ENCODE data around the gene ELL2. TPM values are rescaled to one million over a fixed set of nuclear protein-coding genes. Genes with fewer than 3 reads are reported as not detected.
A peak's percentile ranks its signal among the peaks of the same experiment; 100 is the strongest.

The ELL2 gene
- total and polyA plus RNA-seq, 2 of the 13 experiments (the other 11 are each of a cell fraction or from before 2014, with no cell fraction given): 78.9 to 97.1 TPM

- TF ChIP-seq ZNF609 (CRISPR knock-in tag; IDR thresholded peaks at IDR 0.05; ENCODE audit: borderline replicate concordance): peak; percentile 69; the same call in 1 of the 2 replicates
- no peak for TF ChIP-seq ZSCAN20 (CRISPR knock-in tag; IDR thresholded peaks at IDR 0.05; ENCODE audit: borderline replicate concordance)
- TF ChIP-seq ARNTL (CRISPR knock-in tag; IDR thresholded peaks at IDR 0.05): peak; percentile 94
- TF ChIP-seq U2AF1 (optimal IDR thresholded peaks at IDR 0.05; ENCODE audit: low read depth, low read length): no peak
- peak; percentile 37; the same call in 1 of the 2 replicates for TF ChIP-seq TEF (CRISPR knock-in tag; IDR thresholded peaks at IDR 0.05)
- TF ChIP-seq ZNF580 (CRISPR knock-in tag; IDR thresholded peaks at IDR 0.05; ENCODE audit: borderline replicate concordance, low read depth): peak; percentile 94; the same call in 1 of the 2 replicates
- no peak for TF ChIP-seq CBX1 (IDR thresholded peaks at IDR 0.05; ENCODE audit: low read depth)
- TF ChIP-seq ZNF550 (CRISPR knock-in tag; IDR thresholded peaks at IDR 0.05; ENCODE audit: borderline replicate concordance): no peak
- peak; percentile 24; the same call in 1 of the 2 replicates for TF ChIP-seq RFX5 (IDR thresholded peaks at IDR 0.05; ENCODE audit: low read depth, low read length)
- no peak for TF ChIP-seq HNRNPH1 (optimal IDR thresholded peaks at IDR 0.05; ENCODE audit: low read depth, low read length)
- no peak for TF ChIP-seq ZBED4 (CRISPR knock-in tag; IDR thresholded peaks at IDR 0.05; ENCODE audit: borderline replicate concordance)
- TF ChIP-seq FOSL2 (CRISPR knock-in tag; IDR thresholded peaks at IDR 0.05): peak; percentile 89
- TF ChIP-seq SOX5 (CRISPR knock-in tag; IDR thresholded peaks at IDR 0.05; ENCODE audit: borderline replicate concordance): peak; percentile 87
- TF ChIP-seq NFE2L2 (IDR thresholded peaks at IDR 0.05; ENCODE audit: low read length): no peak
- 0 out of 2 replicates have a peak, but pooled peaks have one; percentile 23 for TF ChIP-seq ZMYM3 (CRISPR knock-in tag; IDR thresholded peaks at IDR 0.05)
- TF ChIP-seq ZNF234 (CRISPR knock-in tag; conservative IDR thresholded peaks at IDR 0.05): no peak
- no peak for TF ChIP-seq ZNF468 (CRISPR knock-in tag; IDR thresholded peaks at IDR 0.05)
- no peak for TF ChIP-seq CREB3 (CRISPR knock-in tag; IDR thresholded peaks at IDR 0.05)
Measured at GRCh38 chr5:95861221-95861863, 100.3 kb downstream of the ELL2 start (continued).

All from HepG2 (cell line).